Erythroblast (primary cell): ENCODE results near the gene ITGB2.

Experiments
- GATA1 ChIP-seq: IDR thresholded peaks from 2 replicates; pipeline ENCODE4 v1.6.1; 2011; ENCODE audit warnings: low read depth, mild to moderate bottlenecking, control low read depth, low read length, moderate library complexity
- POLR2A ChIP-seq: IDR thresholded peaks from 2 replicates; pipeline ENCODE4 v1.6.1; 2011; ENCODE audit warnings: mild to moderate bottlenecking, low read length

- no peak for TF ChIP-seq POLR2A
- TF ChIP-seq GATA1, result no peak
Observed at GRCh38 chr21:44910229-44911067, 10.3 kb downstream of the ITGB2 start.
